ENCODE data around the gene STX2. TPM values are rescaled to one million over a fixed set of nuclear protein-coding genes. Genes with fewer than 3 reads are reported as not detected.
A peak's percentile ranks its signal among the peaks of the same experiment; 100 is the strongest.

STX2 gene
- total RNA-seq, 1 donor from 2014 or later, result 17.4 TPM

GRCh38 chr12:130791629-130792028, 47.4 kb downstream of the STX2 start:
- Mint-ChIP-seq H3K27ac (ENCODE audit: unreplicated experiment) (no peak overlapping the region), H3K4me1 (ENCODE audit: unreplicated experiment) (no peaks in the 10 kb centered on the region)

GRCh38 chr12:130788515-130788914, 50.5 kb downstream of the STX2 start:
- Mint-ChIP-seq H3K27ac (ENCODE audit: unreplicated experiment) (no peak overlapping the region), H3K36me3 (ENCODE audit: low read depth, unreplicated experiment) (peaks cover 16% of the 10 kb centered on the region), H3K4me3 (ENCODE audit: unreplicated experiment) (peak overlapping the region; percentile 11), H3K27me3 (ENCODE audit: unreplicated experiment) (peaks cover 3% of the 10 kb centered on the region), H3K4me1 (ENCODE audit: unreplicated experiment) (no peaks in the 10 kb centered on the region), H3K9me3 (ENCODE audit: unreplicated experiment) (no peaks in the 10 kb centered on the region)
- no peak for DNase-seq (ENCODE audit: low spot score)
- TF ChIP-seq CTCF (IDR thresholded peaks at IDR 0.05; ENCODE audit: unreplicated experiment), result no peak

More at GRCh38 chr12:130791629-130792028, 47.4 kb downstream of the STX2 start:
- DNase-seq (ENCODE audit: low spot score), result no peak
- Mint-ChIP-seq H3K27me3 (ENCODE audit: unreplicated experiment) (peaks cover 3% of the 10 kb centered on the region), H3K9me3 (ENCODE audit: unreplicated experiment) (no peaks in the 10 kb centered on the region), H3K36me3 (ENCODE audit: low read depth, unreplicated experiment) (peaks cover 3% of the 10 kb centered on the region), H3K4me3 (ENCODE audit: unreplicated experiment) (no peak overlapping the region)
- no peak for TF ChIP-seq CTCF (IDR thresholded peaks at IDR 0.05; ENCODE audit: unreplicated experiment)

GRCh38 chr12:130787445-130788410, 51.3 kb downstream of the STX2 start:
- no peak overlapping the region for H3K27ac Mint-ChIP-seq (ENCODE audit: unreplicated experiment)

GRCh38 chr12:130787041-130787440, 52.0 kb downstream of the STX2 start:
- Mint-ChIP-seq H3K9me3 (ENCODE audit: unreplicated experiment) (no peaks in the 10 kb centered on the region), H3K27ac (ENCODE audit: unreplicated experiment) (no peak overlapping the region), H3K4me3 (ENCODE audit: unreplicated experiment) (no peak overlapping the region), H3K4me1 (ENCODE audit: unreplicated experiment) (no peaks in the 10 kb centered on the region), H3K27me3 (ENCODE audit: unreplicated experiment) (peaks cover 7% of the 10 kb centered on the region), H3K36me3 (ENCODE audit: low read depth, unreplicated experiment) (peaks cover 20% of the 10 kb centered on the region)
- TF ChIP-seq CTCF (IDR thresholded peaks at IDR 0.05; ENCODE audit: unreplicated experiment), result no peak
- no peak for DNase-seq (ENCODE audit: low spot score)

More at GRCh38 chr12:130787445-130788410, 51.3 kb downstream of the STX2 start:
- Mint-ChIP-seq H3K27me3 (ENCODE audit: unreplicated experiment) (peaks cover 4% of the 10 kb centered on the region), H3K4me1 (ENCODE audit: unreplicated experiment) (no peaks in the 10 kb centered on the region), H3K36me3 (ENCODE audit: low read depth, unreplicated experiment) (peaks cover 18% of the 10 kb centered on the region), H3K9me3 (ENCODE audit: unreplicated experiment) (no peaks in the 10 kb centered on the region), H3K4me3 (ENCODE audit: unreplicated experiment) (peak overlapping the region; percentile 11)
- TF ChIP-seq CTCF (IDR thresholded peaks at IDR 0.05; ENCODE audit: unreplicated experiment), result no peak
- no peak for DNase-seq (ENCODE audit: low spot score)
